HG03045 (cell line): ENCODE results near the gene ADAMTS5.

Experiments
- ATAC-seq: cut with Tn5 transposase; IDR thresholded peaks from one replicate; pipeline ENCODE4 v1.9.1; 2021; ENCODE audit warnings: mild to moderate bottlenecking, moderate library complexity; ENCODE audit not compliant: unreplicated experiment

Gene ADAMTS5

GRCh38 chr21:26892151-26892550, 74.7 kb downstream of the ADAMTS5 start:
- no peak for ATAC-seq

- ATAC-seq, result no peak
Observed at GRCh38 chr21:26888931-26889330, 78.0 kb downstream of the ADAMTS5 start.

GRCh38 chr21:26888256-26888655, 78.6 kb downstream of the ADAMTS5 start:
- ATAC-seq, result no peak

- no peak for ATAC-seq
Observed at GRCh38 chr21:26887251-26887650, 79.6 kb downstream of the ADAMTS5 start.

- no peak for ATAC-seq
Observed at GRCh38 chr21:26884436-26884835, 82.5 kb downstream of the ADAMTS5 start.

- no peak for ATAC-seq
Observed at GRCh38 chr21:26883768-26884167, 83.1 kb downstream of the ADAMTS5 start.

- ATAC-seq, result no peak
Observed at GRCh38 chr21:26881504-26882228, 85.2 kb downstream of the ADAMTS5 start.

- no peak for ATAC-seq
Observed at GRCh38 chr21:26877018-26877417, 89.9 kb downstream of the ADAMTS5 start.

- no peak for ATAC-seq
Observed at GRCh38 chr21:26874347-26874746, 92.5 kb downstream of the ADAMTS5 start.
